Anterior cingulate cortex (tissue), 58 donors: ENCODE results near the gene TCF4.

Experiments
- DNase-seq, 58 donors: peaks; one replicate each; lab custom pipeline; 2025; lab: John Stamatoyannopoulos, UW

TCF4 gene

GRCh38 chr18:55449412-55450140 is 138.4 kb downstream of the TCF4 start:
- DNase-seq, result no peak

- DNase-seq, result no peak
Measured at GRCh38 chr18:55448420-55448819, 139.6 kb downstream of the TCF4 start.

GRCh38 chr18:55447672-55448018 is 140.3 kb downstream of the TCF4 start:
- DNase-seq, result no peak

GRCh38 chr18:55446996-55447671 is 140.9 kb downstream of the TCF4 start:
- no peak for DNase-seq

GRCh38 chr18:55444536-55444935 is 143.5 kb downstream of the TCF4 start:
- DNase-seq, result no peak

- DNase-seq, result no peak
Measured at GRCh38 chr18:55443776-55444175, 144.2 kb downstream of the TCF4 start.

GRCh38 chr18:55442561-55442960 is 145.4 kb downstream of the TCF4 start:
- no peak for DNase-seq

GRCh38 chr18:55440988-55441387 is 147.0 kb downstream of the TCF4 start:
- DNase-seq, result no peak

- DNase-seq, result no peak
Measured at GRCh38 chr18:55439056-55439455, 148.9 kb downstream of the TCF4 start.

- no peak for DNase-seq
Measured at GRCh38 chr18:55435592-55435991, 152.4 kb downstream of the TCF4 start.

- no peak for DNase-seq
Measured at GRCh38 chr18:55433648-55434047, 154.3 kb downstream of the TCF4 start.

GRCh38 chr18:55433140-55433539 is 154.9 kb downstream of the TCF4 start:
- no peak for DNase-seq

GRCh38 chr18:55432307-55433040 is 155.5 kb downstream of the TCF4 start:
- DNase-seq, result no peak

- DNase-seq, result no peak
Measured at GRCh38 chr18:55430026-55430425, 158.0 kb downstream of the TCF4 start.

GRCh38 chr18:55427951-55428350 is 160.0 kb downstream of the TCF4 start:
- no peak for DNase-seq

GRCh38 chr18:55425698-55426097 is 162.3 kb downstream of the TCF4 start:
- DNase-seq, result no peak

GRCh38 chr18:55422456-55423180 is 165.4 kb downstream of the TCF4 start:
- DNase-seq, result peak in 27 of 58 donors; percentile 6 to 64 (median 32)

- DNase-seq, result peak in 12 of 58 donors; percentile 18 to 50 (median 28)
Measured at GRCh38 chr18:55421615-55422419, 166.2 kb downstream of the TCF4 start.

- DNase-seq, result no peak
Measured at GRCh38 chr18:55421308-55421614, 166.7 kb downstream of the TCF4 start.

GRCh38 chr18:55420665-55421307 is 167.2 kb downstream of the TCF4 start:
- no peak for DNase-seq
